ENCODE results near the gene PSG1. TPM values are rescaled to one million over a fixed set of nuclear protein-coding genes. Genes with fewer than 3 reads are reported as not detected.
"Not testable (repeated sequence)": the region's sequence is repeated elsewhere in the genome, so short reads cannot be mapped to it uniquely, and the experiment has no call there.

PSG1 gene
- total and polyA plus RNA-seq, 7 donors: 0.51 TPM; not detected in 6

GRCh38 chr19:42872608-42873007, 6.9 kb downstream of the PSG1 start:
- H3K27me3 ChIP-seq (ENCODE audit: insufficient read depth in 3 of 3, low read length in 2 of 3): no peaks in the 10 kb centered on the region

GRCh38 chr19:42857544-42857867, 22.0 kb downstream of the PSG1 start:
- Histone ChIP-seq H3K27me3 (ENCODE audit: insufficient read depth in 3 of 3, low read length in 2 of 3) (no peaks in the 10 kb centered on the region), H3K4me3 (no peak overlapping the region), H3K36me3 (ENCODE audit: insufficient read depth in 1 of 2, low read depth in 1 of 2) (no peaks in the 10 kb centered on the region), H3K9me3 (no peaks in the 10 kb centered on the region), H3K27ac (no peak overlapping the region), H3K4me1 (no peaks in the 10 kb centered on the region)
- no peak for ATAC-seq
- DNase-seq: no peak
- intact Hi-C loops (cut with DNase I): no loop called here
- WGBS, 3 donors: 69 to 73% (median 71%) methylated on average over 5 of the region's 5 CpGs
- TF ChIP-seq CTCF (IDR thresholded peaks at IDR 0.05): no peak

More at GRCh38 chr19:42872608-42873007, 6.9 kb downstream of the PSG1 start:
- H3K4me3 ChIP-seq: no peak overlapping the region
- ATAC-seq: no peak
- intact Hi-C loops (cut with DNase I): no loop called here
- no peak for TF ChIP-seq CTCF (IDR thresholded peaks at IDR 0.05)
- H3K27ac ChIP-seq: no peak overlapping the region
- H3K9me3 ChIP-seq: no peaks in the 10 kb centered on the region
- 59 to 62% (median 61%) methylated on average over 3 of the region's 3 CpGs for WGBS, 3 donors
- no peaks in the 10 kb centered on the region for H3K36me3 ChIP-seq (ENCODE audit: insufficient read depth in 1 of 2, low read depth in 1 of 2)
- H3K4me1 ChIP-seq: no peaks in the 10 kb centered on the region
- DNase-seq: no peak

GRCh38 chr19:42856866-42857543, 22.5 kb downstream of the PSG1 start:
- H3K4me1 ChIP-seq; H3K9me3 ChIP-seq; intact Hi-C loops (cut with DNase I); H3K27me3 ChIP-seq (ENCODE audit: insufficient read depth in 3 of 3, low read length in 2 of 3); H3K27ac ChIP-seq; ATAC-seq; H3K36me3 ChIP-seq (ENCODE audit: insufficient read depth in 1 of 2, low read depth in 1 of 2); H3K4me3 ChIP-seq: not testable (repeated sequence)
- DNase-seq: peak; percentile 27 to 58
- WGBS, 3 donors: 76 to 80% (median 79%) methylated on average over 16 to 19 of the region's 19 CpGs

- 73 to 90% (median 84%) methylated on average over 1 of the region's 3 CpGs for WGBS, 3 donors
- H3K9me3 ChIP-seq; H3K36me3 ChIP-seq (ENCODE audit: insufficient read depth in 1 of 2, low read depth in 1 of 2); DNase-seq; H3K4me3 ChIP-seq; H3K27ac ChIP-seq; ATAC-seq; H3K4me1 ChIP-seq; intact Hi-C loops (cut with DNase I); H3K27me3 ChIP-seq (ENCODE audit: insufficient read depth in 3 of 3, low read length in 2 of 3): not testable (repeated sequence)
Observed at GRCh38 chr19:42854745-42855144, 24.8 kb downstream of the PSG1 start.

- ATAC-seq, H3K27ac ChIP-seq: not testable (repeated sequence)
- 32 to 51% (median 35%) methylated on average over 1 of the region's 1 CpG for WGBS, 3 donors
Observed at GRCh38 chr19:42853231-42853630, 26.3 kb downstream of the PSG1 start.

GRCh38 chr19:42852821-42853220, 26.7 kb downstream of the PSG1 start:
- intact Hi-C loops (cut with DNase I); DNase-seq; H3K27me3 ChIP-seq (ENCODE audit: insufficient read depth in 3 of 3, low read length in 2 of 3); H3K36me3 ChIP-seq (ENCODE audit: insufficient read depth in 1 of 2, low read depth in 1 of 2); H3K4me1 ChIP-seq; H3K9me3 ChIP-seq; ATAC-seq; H3K4me3 ChIP-seq; H3K27ac ChIP-seq: not testable (repeated sequence)

More at GRCh38 chr19:42853231-42853630, 26.3 kb downstream of the PSG1 start:
- H3K4me3 ChIP-seq; H3K4me1 ChIP-seq; H3K36me3 ChIP-seq (ENCODE audit: insufficient read depth in 1 of 2, low read depth in 1 of 2); H3K9me3 ChIP-seq; H3K27me3 ChIP-seq (ENCODE audit: insufficient read depth in 3 of 3, low read length in 2 of 3); DNase-seq; intact Hi-C loops (cut with DNase I): not testable (repeated sequence)

GRCh38 chr19:42851718-42852280, 27.7 kb downstream of the PSG1 start:
- H3K27me3 ChIP-seq (ENCODE audit: insufficient read depth in 3 of 3, low read length in 2 of 3); H3K27ac ChIP-seq; ATAC-seq; H3K36me3 ChIP-seq (ENCODE audit: insufficient read depth in 1 of 2, low read depth in 1 of 2); intact Hi-C loops (cut with DNase I); H3K9me3 ChIP-seq; H3K4me1 ChIP-seq; H3K4me3 ChIP-seq; DNase-seq: not testable (repeated sequence)
- WGBS, 3 donors: 65 to 72% (median 67%) methylated on average over 1 of the region's 1 CpG

All from psoas muscle (tissue), 8 donors.